ENCODE measurements around the gene ASH1L. TPM values are rescaled to one million over a fixed set of nuclear protein-coding genes. Genes with fewer than 3 reads are reported as not detected.

ASH1L gene
- total and polyA plus RNA-seq, 9 of the 15 experiments (the other 6 are each of a cell fraction or from before 2014, with no cell fraction given), result 2.0 to 23.3 (median 14.6) TPM

DNA sequence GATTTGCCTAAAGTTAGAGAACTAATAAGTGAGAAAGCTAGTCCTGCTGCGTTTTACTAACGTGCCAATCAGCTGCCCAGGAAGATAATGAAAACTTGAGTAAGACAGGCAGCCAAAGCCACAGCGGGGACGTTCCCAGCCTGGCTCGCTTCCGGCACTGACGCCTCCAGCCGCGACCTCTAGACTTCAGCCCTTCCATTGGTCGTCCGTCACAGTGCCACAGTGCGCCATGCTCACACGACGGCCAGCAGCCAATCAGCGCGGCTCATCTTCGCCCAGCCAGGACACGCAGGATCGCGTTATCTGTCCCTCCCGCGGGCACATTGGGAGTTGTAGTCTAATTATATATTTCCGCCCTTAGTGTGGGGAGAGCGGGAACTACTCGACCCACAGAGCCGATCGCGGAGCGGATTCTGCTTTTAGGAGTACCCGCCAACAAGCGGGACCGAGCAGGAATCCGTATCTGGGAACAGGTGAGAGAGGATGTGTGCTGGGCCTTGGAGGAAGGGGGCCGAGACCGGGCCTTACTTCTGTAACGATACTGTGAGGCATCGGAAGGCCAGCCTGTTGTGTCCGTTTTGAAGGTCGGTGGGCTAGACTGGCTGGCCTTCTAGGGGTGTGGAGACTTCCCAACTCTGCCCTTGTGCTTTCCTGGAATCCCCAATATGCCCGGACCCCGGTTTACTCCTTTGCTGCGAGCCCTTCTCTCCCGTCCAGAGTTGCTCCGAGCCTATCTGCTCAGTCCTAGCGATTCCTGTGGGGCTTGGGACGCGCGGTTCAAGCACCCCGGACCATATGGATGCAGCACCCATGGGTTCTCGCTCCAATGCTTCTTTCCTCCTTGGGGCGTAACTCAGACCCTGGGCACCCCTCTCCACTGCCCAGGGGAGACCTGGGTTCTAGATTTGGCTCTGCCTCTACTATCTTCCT lies 253.8 kb downstream of the ASH1L start, which contains the start of gene FDPS:
Gene FDPS (plus strand): TSS at position 374 of the 930 bp plus-strand sequence. CDS start 924 bp downstream, outside the sequence.
- H3K4me1 ChIP-seq (replicated peaks in 1 of 2; ENCODE audit: control insufficient read depth in 2 of 2, insufficient read depth in 2 of 2, low read length in 2 of 2), result peaks cover 23 to 35% of the 10 kb centered on the region in 2 experiments; a peak in 4 of 5 replicates
- H4K20me1 ChIP-seq (replicated peaks; ENCODE audit: control insufficient read depth, insufficient read depth, low read length), result 0 out of 2 replicates have a peak, but pooled peaks cover 2% of the 10 kb centered on the region
- H3K9ac ChIP-seq (ENCODE audit: insufficient read depth in 1 of 2, low read depth in 2 of 2, low read length in 2 of 2), result peak within 1 kb of the TSS; percentile 95 to 96
- no peaks in the 10 kb centered on the region for H3K9me1 ChIP-seq (ENCODE audit: control insufficient read depth, insufficient read depth, low read length)
- DNase-seq (ENCODE audit: extremely low read depth in 1 of 4, low spot score in 3 of 4), result peak; percentile 97 to 100 (median 98)
- in situ Hi-C loops (cut with MboI), result loop anchor here (25.0 kb wide), 1 partner anchor 1429 kb away; the partner anchor contains the start of genes ISG20L2, METTL25B and MRPL24
- ChIA-PET POLR2A (interaction anchor here (0.7 to 1.9 kb wide), 6 partner anchors 9 to 58 kb away, joined by 3 to 8 read pairs (median 4); partner anchors contain the start of genes HCN3 and RUSC1), CTCF (ENCODE audit: low intra/inter-chr PET ratio) (interaction anchor here (0.6 to 3.0 kb wide), 2 partner anchors 58 to 134 kb away, joined by 4 to 23 read pairs; no protein-coding TSS in a partner anchor)
- H3K4me3 ChIP-seq, result peak within 1 kb of the TSS; percentile 75
- intact Hi-C loops (cut with micrococcal nuclease), result loop anchor here (1.0 to 2.0 kb wide), 3 partner anchors 14 to 58 kb away; partner anchors contain the start of gene HCN3
- WGBS (ENCODE audit: insufficient coverage, low coverage, missing lambda C conversion rate), result under 1% methylated on average over 49 of the region's 51 CpGs
- no peaks in the 10 kb centered on the region for H3K9me3 ChIP-seq (replicated peaks; ENCODE audit: control insufficient read depth, insufficient read depth, low read depth, low read length)
- H2AFZ ChIP-seq (ENCODE audit: low read depth, low read length), result peak within 1 kb of the TSS; percentile 74
- peak within 1 kb of the TSS; percentile 93 for H3K27ac ChIP-seq (ENCODE audit: extremely low read depth, low read depth, low read length)
- H3K79me2 ChIP-seq (ENCODE audit: control insufficient read depth, insufficient read depth, low read length), result peaks cover 46% of the 10 kb centered on the region
- H3K4me2 ChIP-seq (ENCODE audit: insufficient read depth, low read length), result peak within 1 kb of the TSS; percentile 96
- peak; percentile 99 for FAIRE-seq
- ATAC-seq, result peak; percentile 97
- peaks cover 38% of the 10 kb centered on the region for H3K36me3 ChIP-seq (ENCODE audit: control insufficient read depth, insufficient read depth, low read length)
- H3K27me3 ChIP-seq (ENCODE audit: control insufficient read depth in 2 of 2, insufficient read depth in 2 of 2, low read length in 2 of 2), result no peaks in the 10 kb centered on the region
- TSS peak; percentile 90 for BruUV-seq (replicated peaks)
- TF ChIP-seq RHOXF2B (CRISPR knock-in tag; conservative IDR thresholded peaks at IDR 0.05) (no peak), MTA3 (IDR thresholded peaks at IDR 0.05; ENCODE audit: borderline replicate concordance) (peak; percentile 83), DPF2 (IDR thresholded peaks at IDR 0.05) (peak; percentile 76; the same call in 1 of the 2 replicates), ARHGAP35 (IDR thresholded peaks at IDR 0.05; ENCODE audit: partially characterized antibody) (no peak), ATF7 (IDR thresholded peaks at IDR 0.05) (peak; percentile 91), RBM14 (IDR thresholded peaks at IDR 0.05; ENCODE audit: borderline replicate concordance, insufficient read depth, low read depth, low read length) (no peak), ZNF589 (CRISPR knock-in tag; IDR thresholded peaks at IDR 0.05; ENCODE audit: low read depth) (no peak; the same call in 1 of the 2 replicates), SIRT6 (IDR thresholded peaks at IDR 0.05; ENCODE audit: low read depth, low read length) (no peak), EHMT2 (IDR thresholded peaks at IDR 0.05) (no peak)
- TF ChIP-seq, protein P1, sequence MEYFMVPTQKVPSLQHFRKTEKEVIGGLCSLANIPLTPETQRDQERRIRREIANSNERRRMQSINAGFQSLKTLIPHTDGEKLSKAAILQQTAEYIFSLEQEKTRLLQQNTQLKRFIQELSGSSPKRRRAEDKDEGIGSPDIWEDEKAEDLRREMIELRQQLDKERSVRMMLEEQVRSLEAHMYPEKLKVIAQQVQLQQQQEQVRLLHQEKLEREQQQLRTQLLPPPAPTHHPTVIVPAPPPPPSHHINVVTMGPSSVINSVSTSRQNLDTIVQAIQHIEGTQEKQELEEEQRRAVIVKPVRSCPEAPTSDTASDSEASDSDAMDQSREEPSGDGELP (CRISPR knock-in tag; IDR thresholded peaks at IDR 0.05; ENCODE audit: borderline replicate concordance), result peak; percentile 96
- TF ChIP-seq, protein P2, sequence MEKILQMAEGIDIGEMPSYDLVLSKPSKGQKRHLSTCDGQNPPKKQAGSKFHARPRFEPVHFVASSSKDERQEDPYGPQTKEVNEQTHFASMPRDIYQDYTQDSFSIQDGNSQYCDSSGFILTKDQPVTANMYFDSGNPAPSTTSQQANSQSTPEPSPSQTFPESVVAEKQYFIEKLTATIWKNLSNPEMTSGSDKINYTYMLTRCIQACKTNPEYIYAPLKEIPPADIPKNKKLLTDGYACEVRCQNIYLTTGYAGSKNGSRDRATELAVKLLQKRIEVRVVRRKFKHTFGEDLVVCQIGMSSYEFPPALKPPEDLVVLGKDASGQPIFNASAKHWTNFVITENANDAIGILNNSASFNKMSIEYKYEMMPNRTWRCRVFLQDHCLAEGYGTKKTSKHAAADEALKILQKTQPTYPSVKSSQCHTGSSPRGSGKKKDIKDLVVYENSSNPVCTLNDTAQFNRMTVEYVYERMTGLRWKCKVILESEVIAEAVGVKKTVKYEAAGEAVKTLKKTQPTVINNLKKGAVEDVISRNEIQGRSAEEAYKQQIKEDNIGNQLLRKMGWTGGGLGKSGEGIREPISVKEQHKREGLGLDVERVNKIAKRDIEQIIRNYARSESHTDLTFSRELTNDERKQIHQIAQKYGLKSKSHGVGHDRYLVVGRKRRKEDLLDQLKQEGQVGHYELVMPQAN (IDR thresholded peaks at IDR 0.05; ENCODE audit: borderline replicate concordance), result peak; percentile 31; the same call in 1 of the 2 replicates
- TF ChIP-seq, protein P3, sequence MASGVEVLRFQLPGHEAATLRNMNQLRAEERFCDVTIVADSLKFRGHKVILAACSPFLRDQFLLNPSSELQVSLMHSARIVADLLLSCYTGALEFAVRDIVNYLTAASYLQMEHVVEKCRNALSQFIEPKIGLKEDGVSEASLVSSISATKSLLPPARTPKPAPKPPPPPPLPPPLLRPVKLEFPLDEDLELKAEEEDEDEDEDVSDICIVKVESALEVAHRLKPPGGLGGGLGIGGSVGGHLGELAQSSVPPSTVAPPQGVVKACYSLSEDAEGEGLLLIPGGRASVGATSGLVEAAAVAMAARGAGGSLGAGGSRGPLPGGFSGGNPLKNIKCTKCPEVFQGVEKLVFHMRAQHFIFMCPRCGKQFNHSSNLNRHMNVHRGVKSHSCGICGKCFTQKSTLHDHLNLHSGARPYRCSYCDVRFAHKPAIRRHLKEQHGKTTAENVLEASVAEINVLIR (CRISPR knock-in tag; IDR thresholded peaks at IDR 0.05), result peak; percentile 91
- TF ChIP-seq, protein P4, sequence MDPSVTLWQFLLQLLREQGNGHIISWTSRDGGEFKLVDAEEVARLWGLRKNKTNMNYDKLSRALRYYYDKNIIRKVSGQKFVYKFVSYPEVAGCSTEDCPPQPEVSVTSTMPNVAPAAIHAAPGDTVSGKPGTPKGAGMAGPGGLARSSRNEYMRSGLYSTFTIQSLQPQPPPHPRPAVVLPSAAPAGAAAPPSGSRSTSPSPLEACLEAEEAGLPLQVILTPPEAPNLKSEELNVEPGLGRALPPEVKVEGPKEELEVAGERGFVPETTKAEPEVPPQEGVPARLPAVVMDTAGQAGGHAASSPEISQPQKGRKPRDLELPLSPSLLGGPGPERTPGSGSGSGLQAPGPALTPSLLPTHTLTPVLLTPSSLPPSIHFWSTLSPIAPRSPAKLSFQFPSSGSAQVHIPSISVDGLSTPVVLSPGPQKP (CRISPR knock-in tag; IDR thresholded peaks at IDR 0.05), result no peak
- TF ChIP-seq, protein P5, sequence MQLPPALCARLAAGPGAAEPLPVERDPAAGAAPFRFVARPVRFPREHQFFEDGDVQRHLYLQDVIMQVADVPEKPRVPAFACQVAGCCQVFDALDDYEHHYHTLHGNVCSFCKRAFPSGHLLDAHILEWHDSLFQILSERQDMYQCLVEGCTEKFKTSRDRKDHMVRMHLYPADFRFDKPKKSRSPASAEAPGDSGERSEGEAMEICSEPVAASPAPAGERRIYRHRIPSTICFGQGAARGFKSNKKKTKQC (CRISPR knock-in tag; IDR thresholded peaks at IDR 0.05), result peak; percentile 82; the same call in 1 of the 2 replicates
